Activated CD4-positive, alpha-beta T cell treated with anti-CD3 and anti-CD28 coated beads for 1 hour (primary cell): ENCODE measurements around the gene MAP1B.

Experiments used
- DNase-seq: peaks from one replicate; pipeline ENCODE4 v3.0.0-alpha.2; 2020

MAP1B gene

DNA sequence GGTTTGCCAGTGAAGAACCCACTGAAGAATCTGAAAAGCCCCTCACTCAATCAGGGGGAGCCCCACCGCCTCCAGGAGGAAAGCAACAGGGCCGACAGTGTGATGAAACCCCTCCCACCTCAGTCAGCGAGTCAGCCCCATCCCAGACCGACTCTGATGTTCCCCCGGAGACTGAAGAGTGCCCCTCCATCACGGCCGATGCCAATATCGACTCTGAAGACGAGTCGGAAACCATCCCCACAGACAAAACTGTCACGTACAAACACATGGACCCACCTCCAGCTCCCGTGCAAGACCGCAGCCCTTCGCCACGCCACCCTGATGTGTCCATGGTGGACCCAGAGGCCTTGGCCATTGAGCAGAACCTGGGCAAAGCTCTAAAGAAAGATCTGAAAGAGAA is 92.4 kb downstream of the MAP1B start:
- no peak for DNase-seq

DNA sequence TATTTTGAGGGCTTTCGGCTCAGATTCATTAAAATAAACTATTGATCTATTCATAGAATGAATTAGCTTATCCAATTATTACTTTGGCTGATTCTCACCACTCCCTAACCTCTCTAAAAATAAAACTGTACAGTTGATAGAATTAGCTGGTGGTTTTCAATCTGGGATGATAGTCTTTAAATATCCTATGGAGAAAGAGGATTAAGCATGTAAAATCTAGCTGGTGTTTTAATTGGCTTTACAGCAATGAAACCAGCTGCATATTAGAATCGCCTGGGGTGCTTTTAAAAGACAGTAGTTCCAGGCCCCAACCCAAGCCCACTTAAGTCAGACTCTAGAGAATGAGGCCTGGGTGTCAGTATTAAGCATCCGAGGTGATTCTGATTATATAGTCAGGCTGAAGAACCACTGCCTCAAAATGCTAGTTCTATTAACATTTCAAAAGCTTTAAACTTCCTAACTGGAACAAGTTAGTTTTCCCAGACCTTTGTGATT is 95.1 kb downstream of the MAP1B start:
- no peak for DNase-seq

DNA sequence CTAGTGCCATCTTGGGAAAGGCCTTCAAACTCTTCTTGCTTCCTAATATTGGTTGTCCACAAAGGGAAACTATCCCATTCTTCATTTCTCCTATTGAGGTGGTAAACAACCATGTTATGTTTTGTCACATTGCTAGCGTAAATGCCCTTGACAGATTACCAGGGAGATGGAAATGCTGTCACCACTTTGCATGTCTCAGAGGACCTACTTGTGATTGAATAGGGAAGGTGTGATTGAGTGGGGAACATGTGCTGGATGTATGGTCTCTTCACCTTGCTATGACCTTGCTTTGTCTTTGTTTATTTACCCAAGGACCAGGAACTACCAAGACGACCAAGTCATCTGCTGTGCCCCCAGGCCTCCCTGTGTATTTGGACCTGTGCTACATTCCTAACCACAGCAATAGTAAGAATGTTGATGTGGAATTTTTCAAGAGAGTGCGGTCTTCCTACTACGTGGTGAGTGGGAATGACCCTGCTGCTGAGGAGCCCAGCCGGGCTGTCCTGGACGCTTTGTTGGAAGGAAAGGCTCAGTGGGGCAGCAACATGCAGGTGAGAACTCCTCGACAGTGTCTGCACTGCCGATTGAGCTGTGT is 96.1 kb downstream of the MAP1B start:
- no peak for DNase-seq

DNA sequence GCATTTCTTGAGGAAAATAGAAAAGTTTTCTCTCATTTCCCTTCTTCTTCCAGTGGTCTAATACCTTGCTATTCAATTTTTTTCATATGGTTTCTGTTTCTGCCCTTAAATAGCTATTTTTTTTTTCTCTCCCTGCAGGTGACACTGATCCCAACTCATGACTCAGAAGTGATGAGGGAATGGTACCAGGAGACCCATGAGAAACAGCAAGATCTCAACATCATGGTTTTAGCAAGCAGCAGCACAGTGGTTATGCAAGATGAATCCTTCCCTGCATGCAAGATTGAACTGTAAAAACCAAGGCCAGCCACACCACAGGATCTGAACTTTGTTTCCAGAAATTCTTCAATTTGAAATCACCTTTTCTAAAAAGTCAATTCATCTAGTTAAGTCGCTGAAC is 97.7 kb downstream of the MAP1B start:
- DNase-seq: no peak

DNA sequence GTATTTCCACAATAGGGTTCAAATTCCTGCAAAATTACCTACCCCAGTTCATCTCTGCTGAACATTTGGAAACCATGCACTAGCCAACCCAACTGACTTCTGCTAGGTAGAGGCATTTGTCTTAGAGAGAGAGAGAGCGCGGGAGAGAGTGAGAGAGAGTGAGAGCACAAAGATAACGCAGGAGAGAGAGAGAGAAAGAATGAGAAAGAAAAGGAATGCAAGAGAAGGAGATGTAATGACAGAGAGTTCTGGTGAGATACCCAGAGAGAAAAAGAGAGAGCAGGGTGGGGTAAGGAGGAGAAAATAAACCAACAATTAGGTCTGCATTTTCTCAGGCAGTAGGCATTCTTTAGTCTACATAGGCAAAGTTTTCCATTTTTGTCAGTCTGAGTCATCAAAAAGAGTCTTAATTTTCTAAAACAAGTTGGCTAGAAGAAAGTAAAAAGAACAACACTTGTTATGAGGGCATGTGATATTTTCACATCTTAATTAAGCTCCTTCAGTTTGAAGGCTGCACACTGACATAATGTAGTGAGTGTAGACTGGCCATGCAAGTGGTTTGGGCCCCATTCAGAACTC is 98.2 kb downstream of the MAP1B start:
- DNase-seq: no peak

DNA sequence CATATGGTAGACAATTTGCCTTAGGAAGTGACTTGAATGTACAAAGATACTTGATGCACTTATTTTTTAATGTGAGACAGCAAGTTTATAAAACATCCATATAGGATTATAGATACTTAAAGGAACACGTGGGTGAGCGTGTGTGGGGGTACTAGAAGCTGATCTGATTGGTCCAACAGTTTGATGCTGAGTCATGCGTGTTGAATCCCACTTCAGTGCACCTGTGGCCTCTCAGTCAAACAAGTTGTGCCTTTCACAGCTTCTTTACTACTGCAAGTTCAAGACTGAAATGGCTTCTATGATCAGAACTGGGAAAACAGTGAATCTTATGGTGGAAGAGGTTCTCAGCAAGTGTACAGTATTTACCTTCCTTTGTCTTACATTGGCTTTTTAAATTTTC is 98.9 kb downstream of the MAP1B start:
- DNase-seq: no peak

DNA sequence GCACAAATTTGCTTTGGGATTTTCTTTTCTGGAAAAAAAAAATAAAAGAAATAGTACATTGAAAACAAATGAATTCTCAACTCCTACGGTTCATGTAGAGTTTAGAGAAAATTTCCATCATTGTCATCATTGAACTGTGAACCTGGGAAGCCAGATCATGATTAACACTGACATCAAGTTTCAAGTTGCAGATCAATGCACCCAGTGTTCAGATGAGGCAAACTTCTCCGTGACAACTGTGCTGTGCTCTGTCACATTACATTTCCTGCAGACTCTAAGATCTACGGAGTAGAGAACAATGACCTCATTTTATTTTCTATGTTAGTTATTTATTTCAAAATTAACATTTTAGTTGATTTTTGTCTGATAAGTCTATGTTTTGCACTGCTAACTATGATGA is 99.7 kb downstream of the MAP1B start:
- DNase-seq: no peak

DNA sequence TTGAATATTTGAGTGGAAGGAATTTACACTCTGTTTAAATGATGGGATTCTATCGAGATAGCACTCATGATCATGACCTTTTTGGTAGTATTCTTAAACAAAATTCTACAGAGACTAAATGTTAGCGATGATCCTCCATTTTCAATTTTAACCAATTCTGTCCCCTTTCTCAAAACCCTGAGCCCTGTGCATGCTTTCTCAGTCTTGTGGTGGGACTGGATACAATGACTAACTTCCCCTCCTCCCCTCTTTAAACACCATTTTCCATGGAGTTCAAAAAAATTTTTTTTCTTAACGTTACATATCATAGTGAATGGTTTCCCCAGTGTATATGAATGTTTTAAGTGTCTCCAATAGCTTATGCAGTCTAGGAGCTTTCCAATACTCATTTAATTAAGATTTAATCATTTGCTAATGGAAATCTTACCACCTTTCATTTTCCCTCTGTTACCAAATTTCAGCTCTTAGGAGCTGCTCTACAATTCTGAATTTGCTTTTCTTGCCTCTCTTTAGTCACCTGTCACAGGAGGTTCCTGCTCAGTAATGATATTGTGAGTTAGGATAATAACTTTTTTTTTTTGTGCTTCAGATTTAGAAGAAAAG is 101.2 kb downstream of the MAP1B start:
- DNase-seq: no peak

DNA sequence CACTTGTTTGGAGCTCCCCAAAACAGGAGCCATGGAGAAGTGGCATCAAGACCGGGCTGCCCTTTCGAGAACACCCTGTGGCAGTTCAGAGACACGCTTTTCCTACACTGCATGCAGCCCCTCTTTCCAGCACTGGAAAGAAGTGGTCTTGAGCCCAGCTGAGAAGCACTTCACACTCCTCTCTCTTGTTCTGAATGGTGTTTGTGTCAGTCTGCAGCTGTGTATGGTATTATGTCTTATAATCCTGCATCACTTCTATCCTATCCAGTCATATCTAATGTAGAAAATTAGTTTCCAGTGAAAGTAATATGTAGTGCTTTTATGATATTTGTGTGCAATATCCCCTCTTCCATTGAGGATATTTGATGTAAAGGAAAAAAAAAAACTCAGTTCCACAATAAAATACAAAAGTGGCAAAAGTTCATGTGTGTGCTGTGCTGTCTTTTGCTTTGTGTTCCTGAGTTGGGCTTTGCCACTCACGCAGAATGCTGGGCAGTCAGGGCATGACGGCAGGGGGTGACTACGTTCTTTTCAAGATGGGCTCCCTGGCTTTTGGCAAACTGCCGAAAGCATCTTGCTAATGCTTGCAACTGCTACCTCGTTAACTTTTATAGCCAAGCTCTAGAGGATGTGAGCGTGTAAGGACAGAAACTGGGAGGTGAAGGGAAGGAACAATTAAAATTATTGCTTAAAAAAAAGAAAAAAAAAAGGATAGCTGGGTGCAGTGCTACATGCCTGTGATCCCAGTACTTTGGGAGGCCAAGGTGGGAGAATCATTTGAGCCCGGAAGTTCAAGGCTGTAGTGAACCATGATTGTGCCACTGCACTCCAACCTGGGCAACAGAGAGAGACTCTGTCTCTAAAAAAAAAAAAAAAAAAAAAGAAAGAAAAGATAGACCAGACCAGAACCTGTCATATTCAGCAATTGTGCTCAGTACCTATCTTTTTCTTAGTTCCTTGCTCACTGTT is 102.2 kb downstream of the MAP1B start:
- no peak for DNase-seq

DNA sequence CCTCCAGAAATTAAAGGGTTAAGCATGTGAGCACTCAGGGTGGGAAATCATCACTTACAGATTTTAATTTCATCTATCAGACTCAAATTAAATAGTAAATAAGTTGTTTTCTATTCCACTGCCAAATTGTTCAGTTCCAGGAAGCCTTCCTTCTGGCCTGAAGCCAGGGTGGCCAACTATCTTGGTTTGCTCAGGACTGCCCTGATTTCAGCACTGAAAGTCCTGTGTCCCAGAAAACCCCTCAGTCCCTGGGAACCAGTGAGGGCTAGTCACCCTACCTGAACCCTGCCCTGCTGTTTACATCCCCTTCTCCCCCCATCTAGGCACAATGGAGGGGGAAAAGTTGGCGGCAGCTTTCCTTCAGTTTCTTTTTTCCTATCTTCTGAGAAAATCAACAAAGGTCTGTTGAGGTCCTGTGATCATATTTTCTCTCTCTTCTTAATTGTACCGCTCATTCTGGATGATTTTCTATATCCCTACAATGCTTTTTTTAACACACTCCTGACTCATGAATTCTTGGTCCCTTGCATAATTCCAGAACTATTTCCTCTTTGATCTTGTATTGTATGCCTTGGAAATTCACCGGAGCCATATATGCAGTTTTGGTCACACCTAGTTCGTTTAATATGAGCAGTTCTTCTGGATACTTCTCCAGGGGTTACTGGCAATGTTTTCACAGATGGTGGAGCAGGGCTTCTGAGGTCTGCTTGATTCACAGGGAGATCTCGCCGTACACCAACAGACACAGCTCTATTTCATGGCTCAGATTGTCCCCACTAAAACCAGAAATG is 103.8 kb downstream of the MAP1B start:
- DNase-seq: no peak

DNA sequence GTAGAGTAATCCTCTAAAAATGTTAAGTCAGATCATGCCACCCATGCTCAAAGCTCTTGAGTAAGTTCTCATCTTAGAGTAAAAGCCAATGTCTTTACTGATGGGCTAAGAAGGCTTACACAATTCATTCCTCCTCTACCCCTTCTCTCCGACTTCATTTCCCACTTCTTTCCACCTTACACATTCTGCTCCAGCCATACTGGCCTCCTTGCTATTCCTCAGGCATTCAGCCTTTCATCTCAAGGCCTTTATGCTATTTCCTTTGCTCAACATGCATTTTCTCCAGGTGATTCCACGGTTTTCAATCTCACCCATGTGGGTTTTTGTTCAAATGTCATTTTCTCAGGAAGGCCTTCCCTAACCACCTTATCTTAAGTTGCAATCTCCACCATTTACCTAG is 104.9 kb downstream of the MAP1B start:
- no peak for DNase-seq

DNA sequence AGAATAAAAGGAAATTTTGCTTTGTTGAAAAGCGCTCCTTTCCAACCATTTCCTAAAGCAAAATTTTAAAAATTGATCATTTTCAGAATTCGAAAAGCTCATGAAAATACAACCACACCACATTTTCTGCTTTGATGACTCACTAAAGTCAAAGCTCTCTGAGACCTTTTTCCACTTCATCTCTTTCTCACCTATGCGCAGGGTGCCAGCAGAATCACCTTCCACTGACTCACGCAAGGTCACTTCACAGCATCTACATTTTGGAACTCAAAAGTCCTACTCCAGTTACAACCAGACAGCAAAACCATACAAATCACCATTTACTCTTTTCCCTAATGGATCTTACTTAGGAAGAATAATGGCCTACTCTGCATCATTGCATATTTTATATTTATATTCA is 106.2 kb downstream of the MAP1B start:
- no peak for DNase-seq

DNA sequence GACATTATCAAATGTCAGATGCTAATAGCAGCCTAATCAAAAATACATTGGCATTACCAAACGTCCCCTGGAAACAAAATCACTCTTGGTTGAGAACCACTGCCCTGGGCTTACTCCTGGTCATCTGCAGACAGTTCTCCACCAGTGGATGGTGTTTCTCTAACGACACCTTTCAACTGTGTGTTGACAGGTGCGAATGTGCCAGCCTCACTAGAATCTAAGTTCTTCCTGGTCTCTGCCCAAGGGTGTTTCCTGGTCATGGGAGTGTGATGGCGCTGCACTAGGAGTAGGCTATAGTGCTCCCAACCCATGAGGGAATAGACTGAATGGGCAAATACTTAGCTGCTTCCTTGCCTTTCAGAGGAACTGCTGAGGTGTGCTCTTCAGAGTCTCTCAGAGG is 106.9 kb downstream of the MAP1B start:
- DNase-seq: no peak

DNA sequence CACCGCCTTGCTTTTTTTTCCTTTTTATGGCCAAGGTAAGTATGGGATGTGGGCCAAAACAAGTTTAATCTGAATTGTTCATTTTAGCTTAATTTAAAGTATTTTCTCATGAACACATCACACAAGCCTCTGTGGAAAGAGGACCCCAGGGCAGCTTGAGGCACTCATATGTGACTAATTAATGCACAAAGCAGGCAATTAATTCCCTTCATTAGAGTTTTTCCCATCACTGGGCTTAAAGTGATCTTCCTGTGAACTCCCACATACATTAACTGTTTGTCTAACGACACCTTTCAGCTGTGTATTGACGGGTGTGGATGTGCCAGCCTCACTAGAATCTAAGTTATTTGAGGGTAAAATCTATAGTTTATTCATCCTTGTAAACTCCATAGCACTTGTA is 109.5 kb downstream of the MAP1B start:
- DNase-seq: no peak

DNA sequence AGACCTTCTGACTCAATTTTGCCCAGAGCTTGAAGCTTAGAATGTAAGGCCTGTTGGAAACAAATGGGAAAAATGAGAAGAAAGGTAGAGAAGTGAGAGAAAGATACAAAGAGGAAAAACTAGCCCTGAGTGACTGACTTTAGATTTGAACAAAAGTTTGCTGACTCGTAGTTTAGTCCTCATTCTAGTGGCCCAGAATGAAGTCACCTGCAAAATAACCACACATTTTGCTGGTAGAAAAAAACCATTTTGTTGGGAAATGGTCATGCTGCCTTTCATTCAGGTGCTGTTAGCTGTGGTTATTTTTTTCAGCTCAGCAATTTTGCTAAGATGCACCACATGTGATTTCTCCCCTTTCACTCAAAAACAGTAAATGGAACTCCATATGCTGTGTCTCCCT is 113.8 kb downstream of the MAP1B start:
- no peak for DNase-seq

DNA sequence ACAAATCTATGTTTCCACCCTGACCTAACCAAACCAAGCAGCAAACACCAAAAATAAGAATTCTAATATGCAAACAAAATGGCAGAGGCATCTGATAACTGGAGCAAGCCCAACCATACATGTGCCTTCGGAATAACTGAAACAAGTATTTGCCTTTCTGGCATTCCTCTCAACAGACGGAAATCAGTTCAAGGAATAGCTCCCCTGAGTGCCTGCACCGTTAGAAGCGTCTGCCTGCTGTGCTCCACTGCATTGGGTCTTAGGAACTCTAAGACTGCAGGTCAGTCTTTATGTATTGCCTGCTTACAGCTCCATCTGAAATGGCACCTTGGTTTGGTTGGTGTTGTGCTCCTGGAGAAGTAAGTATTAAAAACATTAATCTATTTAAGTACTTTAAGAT is 114.3 kb downstream of the MAP1B start:
- no peak for DNase-seq

DNA sequence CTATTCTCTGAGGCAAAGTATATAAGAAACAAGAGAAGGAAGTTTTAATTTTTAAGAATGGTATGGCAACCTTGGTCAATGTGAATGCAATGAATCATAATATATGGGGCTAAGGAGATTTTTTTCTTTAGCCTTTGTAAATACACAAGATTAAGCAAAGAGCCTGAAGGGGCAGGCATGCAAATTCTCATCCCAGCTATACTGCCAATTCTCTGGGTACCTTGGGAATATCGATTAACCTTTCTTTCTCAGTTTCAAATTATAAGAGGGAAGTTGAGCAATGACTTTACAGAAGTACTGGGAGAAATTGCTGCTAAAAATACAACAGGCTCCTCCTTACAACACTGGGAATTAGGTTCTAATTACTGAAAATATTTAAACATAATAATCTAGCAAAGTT is 115.2 kb downstream of the MAP1B start:
- DNase-seq: no peak

DNA sequence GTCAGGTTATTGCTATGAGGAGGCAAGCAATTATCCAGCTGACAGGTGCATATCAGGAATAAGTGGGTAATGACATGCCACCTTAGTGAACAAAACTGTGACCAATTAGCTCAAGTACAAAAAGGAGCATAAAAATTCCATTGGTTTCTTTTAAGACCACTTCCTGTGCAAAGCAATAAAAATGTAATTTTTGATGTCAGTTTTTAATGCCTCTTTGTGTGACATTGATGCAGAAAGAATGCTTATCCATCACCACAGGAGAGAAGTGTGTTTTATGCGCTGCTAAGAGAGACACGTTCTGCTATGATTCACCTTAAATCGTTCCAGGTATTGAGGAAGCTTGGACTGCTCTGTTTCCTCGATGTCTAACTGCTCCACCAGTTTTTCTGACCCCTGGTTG is 116.1 kb downstream of the MAP1B start:
- no peak for DNase-seq

DNA sequence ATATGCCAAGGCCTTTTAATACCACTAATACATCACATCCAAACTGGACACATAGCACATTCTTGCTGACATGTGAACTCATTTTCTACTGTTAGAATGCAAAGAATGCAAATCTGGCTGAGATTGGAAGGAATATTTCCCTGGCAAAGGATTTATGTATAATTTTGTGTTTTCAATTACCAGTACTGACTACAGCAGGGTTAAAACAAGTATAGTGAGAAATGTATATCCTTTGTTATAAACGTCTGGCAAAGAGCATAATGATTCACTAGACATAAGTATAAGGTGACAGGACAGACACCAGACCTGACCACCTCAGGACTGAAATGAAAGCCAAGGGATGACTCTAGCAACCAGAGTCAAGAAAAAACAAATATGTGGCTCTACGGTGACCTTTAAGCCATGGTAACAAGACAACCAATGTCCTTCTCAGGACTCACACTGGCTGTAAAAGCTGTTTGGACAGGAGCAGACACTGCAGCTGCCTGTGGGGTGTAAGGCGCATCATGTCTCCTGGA is 117.7 kb downstream of the MAP1B start:
- no peak for DNase-seq

DNA sequence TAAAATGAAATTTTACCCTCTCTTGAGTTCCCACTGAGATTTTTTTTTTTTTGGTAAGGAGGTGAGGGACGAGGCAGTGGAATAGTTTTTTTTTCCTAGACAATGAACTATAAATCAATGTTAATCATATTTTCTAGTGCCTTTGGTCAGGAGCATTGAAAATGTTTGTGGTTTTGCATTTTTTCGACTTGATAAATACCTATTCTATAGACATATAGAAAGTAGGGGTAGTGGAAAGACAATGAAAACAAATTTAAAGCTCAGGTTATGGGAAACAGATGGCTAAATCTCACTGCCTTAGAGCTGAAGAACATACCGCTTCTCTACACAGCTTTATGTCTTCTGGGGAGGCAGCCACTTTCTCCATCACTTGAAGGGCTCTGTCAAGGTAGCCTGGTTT is 118.5 kb downstream of the MAP1B start:
- no peak for DNase-seq

DNA sequence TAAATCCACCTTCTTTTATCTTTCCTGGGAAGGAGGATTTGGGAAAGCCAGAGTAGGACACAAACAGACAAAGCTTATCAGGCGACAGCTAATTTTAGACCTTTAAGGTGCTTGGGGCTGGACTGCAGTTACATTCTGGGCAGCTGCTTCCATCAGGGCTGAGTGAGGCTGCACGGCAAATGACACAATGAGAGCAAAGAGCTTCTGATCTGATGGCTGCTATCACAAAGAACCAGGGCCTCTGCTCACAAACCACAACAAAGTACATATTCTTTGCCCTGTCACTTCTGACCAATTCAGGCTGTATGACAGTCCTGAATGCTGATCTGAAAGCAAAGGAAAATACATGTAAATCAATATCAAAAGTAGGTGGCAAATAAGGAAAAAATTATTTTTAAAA is 119.7 kb downstream of the MAP1B start:
- DNase-seq: no peak

DNA sequence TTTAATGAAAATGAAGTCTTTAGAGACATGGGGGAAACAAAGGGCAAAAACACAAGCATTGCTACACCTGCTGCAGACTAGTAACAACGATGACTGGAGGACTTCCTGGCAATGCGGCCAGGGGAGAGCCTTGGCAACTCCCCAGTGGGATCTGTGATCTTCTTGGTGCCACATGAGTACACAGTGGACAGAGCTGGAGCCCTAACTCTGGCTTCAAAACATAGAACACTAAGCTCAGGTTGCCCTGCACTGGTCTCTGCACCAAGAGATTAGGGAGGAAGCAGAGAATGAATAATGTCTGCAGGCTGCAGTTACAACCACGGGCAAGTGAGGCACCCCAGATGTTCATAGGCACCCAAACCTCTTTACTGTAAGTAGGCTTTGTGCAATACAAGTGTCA is 121.7 kb downstream of the MAP1B start:
- DNase-seq: no peak
